Trophoblast cell (in vitro differentiated cells and primary cell): Measurements from ENCODE around the gene CHML.

Source experiments
- DNase-seq, 2 donors: peaks; one replicate each; pipeline ENCODE4 v3.0.0-alpha.2; 2016
- H2AFZ ChIP-seq: 2 replicates; pipeline ENCODE4 v1.6.1; 2013; ENCODE audit warnings: low read length, moderate library complexity, mild to moderate bottlenecking; ENCODE audit not compliant: insufficient read depth, poor library complexity
- H2AK5ac ChIP-seq: 2 replicates; pipeline ENCODE4 v1.6.1; 2013; ENCODE audit warnings: mild to moderate bottlenecking, low read length
- H2BK120ac ChIP-seq: 2 replicates; pipeline ENCODE4 v1.6.1; 2013; ENCODE audit warnings: low read length, mild to moderate bottlenecking, moderate library complexity; ENCODE audit not compliant: insufficient read depth, poor library complexity
- H2BK12ac ChIP-seq: 2 replicates; pipeline ENCODE4 v1.6.1; 2013; ENCODE audit warnings: mild to moderate bottlenecking, low read length, moderate library complexity
- H2BK5ac ChIP-seq: 2 replicates; pipeline ENCODE4 v1.6.1; 2013; ENCODE audit warnings: low read length, low read depth, moderate library complexity, mild to moderate bottlenecking; ENCODE audit not compliant: poor library complexity
- H3K14ac ChIP-seq: 2 replicates; pipeline ENCODE4 v1.6.1; 2013; ENCODE audit warnings: mild to moderate bottlenecking, low read length
- H3K18ac ChIP-seq: 2 replicates; pipeline ENCODE4 v1.6.1; 2013; ENCODE audit warnings: mild to moderate bottlenecking, low read length
- H3K23ac ChIP-seq: 2 replicates; pipeline ENCODE4 v1.6.1; 2013; ENCODE audit warnings: low read length
- H3K27ac ChIP-seq: 2 replicates; pipeline ENCODE4 v1.5.1; 2013; ENCODE audit warnings: low read depth, mild to moderate bottlenecking, inconsistent platforms, low read length, moderate library complexity
- H3K27me3 ChIP-seq: 2 replicates; pipeline ENCODE4 v1.6.1; 2013; ENCODE audit warnings: inconsistent platforms, mild to moderate bottlenecking, low read length, moderate library complexity; ENCODE audit not compliant: insufficient read depth
- H3K36me3 ChIP-seq, 2 experiments: 1 replicate in 1 of 2; 2 replicates in 1 of 2; pipeline ENCODE4 v1.6.1; 2013; ENCODE audit warnings: low read length in 2 of 2, mild to moderate bottlenecking in 2 of 2, moderate library complexity in 1 of 2; ENCODE audit not compliant: insufficient read depth in 2 of 2, control insufficient read depth in 1 of 2
- H3K4ac ChIP-seq: 2 replicates; pipeline ENCODE4 v1.6.1; 2013; ENCODE audit warnings: low read depth, mild to moderate bottlenecking, low read length, moderate library complexity
- H3K4me1 ChIP-seq, 2 experiments: 1 replicate in 1 of 2; 2 replicates in 1 of 2; pipeline ENCODE4 v1.6.1; 2013; ENCODE audit warnings: low read length in 2 of 2, mild to moderate bottlenecking in 2 of 2, moderate library complexity in 1 of 2; ENCODE audit not compliant: insufficient read depth in 2 of 2, control insufficient read depth in 1 of 2
- H3K4me2 ChIP-seq: 2 replicates; pipeline ENCODE4 v1.6.1; 2013; ENCODE audit warnings: inconsistent platforms, mild to moderate bottlenecking, low read length, moderate library complexity
- H3K4me3 ChIP-seq: 2 replicates; pipeline ENCODE4 v1.5.1; 2013; ENCODE audit warnings: mild to moderate bottlenecking, low read depth, low read length, inconsistent platforms
- H3K79me1 ChIP-seq: one replicate; pipeline ENCODE4 v1.6.1; 2013; ENCODE audit warnings: low read length
- H3K79me2 ChIP-seq: 2 replicates; pipeline ENCODE4 v1.6.1; 2013; ENCODE audit warnings: low read length, mild to moderate bottlenecking; ENCODE audit not compliant: control insufficient read depth, insufficient read depth, poor library complexity
- H3K9ac ChIP-seq: 2 replicates; pipeline ENCODE4 v1.6.1; 2013; ENCODE audit warnings: mild to moderate bottlenecking, low read length
- H3K9me3 ChIP-seq: 2 replicates; pipeline ENCODE4 v1.6.1; 2013; ENCODE audit warnings: low read depth, mild to moderate bottlenecking, control low read depth, inconsistent platforms, low read length; ENCODE audit not compliant: insufficient read depth
- H4K12ac ChIP-seq: 2 replicates; pipeline ENCODE4 v1.6.1; 2013; ENCODE audit warnings: low read depth, mild to moderate bottlenecking, low read length, moderate library complexity
- H4K8ac ChIP-seq: 2 replicates; pipeline ENCODE4 v1.6.1; 2013; ENCODE audit warnings: low read depth, mild to moderate bottlenecking, low read length, moderate library complexity
- H4K91ac ChIP-seq: one replicate; pipeline ENCODE4 v1.6.1; 2013; ENCODE audit warnings: low read depth, mild to moderate bottlenecking, low read length, moderate library complexity
- WGBS: extraction: QIAGEN DNeasy Blood & Tissue Kit; methylation state at CpG from one replicate; pipeline ENCODE4 v1.1.7; 2013; ENCODE audit warnings: missing lambda C conversion rate; ENCODE audit not compliant: insufficient read length, insufficient coverage; ENCODE audit errors: extremely low coverage; 5-methylcytosine and 5-hydroxymethylcytosine counted together

The CHML gene

GRCh38 chr1:241647658-241648057 is 7.5 kb upstream of the CHML start:
- Histone ChIP-seq H3K79me2 (no peaks in the 10 kb centered on the region), H3K4me1 (peaks cover 7% of the 10 kb centered on the region in 2 experiments), H3K4ac (no peak overlapping the region), H2AFZ (no peak overlapping the region), H3K14ac (no peak overlapping the region), H4K91ac (no peak overlapping the region), H2BK5ac (no peak overlapping the region), H3K4me3 (no peak overlapping the region), H3K18ac (no peak overlapping the region), H2AK5ac (no peak overlapping the region), H4K8ac (no peak overlapping the region), H3K9me3 (no peaks in the 10 kb centered on the region), H3K79me1 (no peaks in the 10 kb centered on the region), H2BK120ac (no peak overlapping the region), H2BK12ac (no peak overlapping the region), H3K27me3 (no peaks in the 10 kb centered on the region), H3K4me2 (no peak overlapping the region), H3K23ac (no peak overlapping the region), H4K12ac (no peak overlapping the region), H3K36me3 (no peaks in the 10 kb centered on the region), H3K27ac (no peak overlapping the region), H3K9ac (no peak overlapping the region)
- WGBS = no CpG with 5 or more reads among the region's 1 CpG
- no peak for DNase-seq

DNA sequence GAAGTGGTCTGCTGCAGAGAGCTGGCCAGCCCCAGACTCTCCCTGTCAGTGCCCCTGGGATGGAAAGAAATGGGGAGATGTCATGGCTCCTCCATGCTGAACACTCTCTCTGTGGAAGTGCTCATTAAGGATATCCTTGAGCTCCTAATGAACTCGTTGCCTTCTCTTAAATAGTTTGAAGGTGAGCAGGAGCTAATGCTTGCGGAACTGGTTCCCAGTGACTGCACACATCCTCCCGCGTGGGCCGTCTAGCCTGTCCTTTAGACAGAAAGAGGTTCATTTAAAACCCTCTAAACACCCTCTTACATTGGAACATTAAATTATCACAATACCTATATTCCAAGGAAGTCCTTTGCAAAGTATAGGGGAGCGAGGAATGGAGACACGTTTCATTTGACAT is 6.0 kb upstream of the CHML start:
- Histone ChIP-seq H3K27me3 (no peaks in the 10 kb centered on the region), H3K4me2 (no peak overlapping the region), H4K12ac (no peak overlapping the region), H4K8ac (no peak overlapping the region), H2BK12ac (peak overlapping the region; percentile 42), H3K9ac (no peak overlapping the region), H3K4ac (no peak overlapping the region), H4K91ac (no peak overlapping the region), H3K79me1 (no peaks in the 10 kb centered on the region), H3K23ac (no peak overlapping the region), H3K79me2 (no peaks in the 10 kb centered on the region), H3K4me3 (no peak overlapping the region), H3K27ac (no peak overlapping the region), H3K14ac (no peak overlapping the region), H2AFZ (no peak overlapping the region), H3K36me3 (no peaks in the 10 kb centered on the region), H2BK5ac (peak overlapping the region; percentile 24), H2BK120ac (no peak overlapping the region), H3K4me1 (peaks cover 7% of the 10 kb centered on the region in 2 experiments), H2AK5ac (no peak overlapping the region), H3K9me3 (peaks cover 2% of the 10 kb centered on the region), H3K18ac (no peak overlapping the region)
- peak in 1 of 2 donors; percentile 38 for DNase-seq
- whole genome bisulfite sequencing = no CpG with 5 or more reads among the region's 7 CpGs

GRCh38 chr1:241645199-241645598 is 5.0 kb upstream of the CHML start:
- Histone ChIP-seq H3K23ac (no peak overlapping the region), H3K4me1 (peaks cover 7 to 12% of the 10 kb centered on the region in 2 experiments), H3K18ac (no peak overlapping the region), H2BK120ac (no peak overlapping the region), H2AFZ (no peak overlapping the region), H3K4me3 (no peak overlapping the region), H3K4me2 (no peak overlapping the region), H3K14ac (no peak overlapping the region), H2AK5ac (no peak overlapping the region), H2BK5ac (no peak overlapping the region), H3K79me1 (peaks cover 3% of the 10 kb centered on the region), H3K27ac (no peak overlapping the region), H3K4ac (no peak overlapping the region), H4K91ac (no peak overlapping the region), H3K27me3 (no peaks in the 10 kb centered on the region), H4K12ac (no peak overlapping the region), H4K8ac (no peak overlapping the region), H3K9me3 (peaks cover 3% of the 10 kb centered on the region), H2BK12ac (no peak overlapping the region), H3K36me3 (no peaks in the 10 kb centered on the region), H3K79me2 (no peaks in the 10 kb centered on the region), H3K9ac (no peak overlapping the region)
- DNase-seq = no peak
- no CpG with 5 or more reads among the region's 4 CpGs for WGBS

DNA sequence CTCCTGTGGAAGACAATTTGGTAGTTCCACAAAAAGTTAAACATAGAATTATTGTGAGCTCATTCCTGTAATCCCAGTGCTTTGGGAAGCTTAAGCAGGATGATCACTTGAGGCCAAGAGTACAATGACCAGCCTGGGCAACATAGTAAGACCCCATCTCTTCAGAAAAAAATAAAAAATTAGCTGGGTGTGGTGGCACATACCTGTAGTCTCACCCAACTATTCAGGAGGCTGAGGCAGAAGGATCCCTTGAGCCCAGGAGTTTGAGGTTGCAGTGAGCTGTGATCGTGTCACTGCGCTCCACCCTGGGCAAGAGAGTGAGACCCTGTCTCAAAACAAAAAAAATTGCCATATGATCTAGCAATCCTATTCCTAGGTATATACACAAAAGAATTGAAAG is 4.1 kb upstream of the CHML start:
- H3K9me3 ChIP-seq = peaks cover 3% of the 10 kb centered on the region
- H3K36me3 ChIP-seq = no peaks in the 10 kb centered on the region
- no peak overlapping the region for H3K27ac ChIP-seq
- H4K12ac ChIP-seq = no peak overlapping the region
- no peak overlapping the region for H3K23ac ChIP-seq
- peaks cover 10% of the 10 kb centered on the region for H3K79me1 ChIP-seq
- H3K4ac ChIP-seq = no peak overlapping the region
- no peak overlapping the region for H2BK12ac ChIP-seq
- no peak overlapping the region for H4K8ac ChIP-seq
- no peak overlapping the region for H3K4me3 ChIP-seq
- H3K18ac ChIP-seq = no peak overlapping the region
- H4K91ac ChIP-seq = no peak overlapping the region
- H2AK5ac ChIP-seq = no peak overlapping the region
- H3K4me1 ChIP-seq = peaks cover 7 to 12% of the 10 kb centered on the region in 2 experiments
- H2BK5ac ChIP-seq = no peak overlapping the region
- H3K14ac ChIP-seq = no peak overlapping the region
- H3K27me3 ChIP-seq = no peaks in the 10 kb centered on the region
- DNase-seq = no peak
- no peak overlapping the region for H2AFZ ChIP-seq
- H3K4me2 ChIP-seq = no peak overlapping the region
- H3K9ac ChIP-seq = no peak overlapping the region
- H2BK120ac ChIP-seq = no peak overlapping the region
- WGBS = no CpG with 5 or more reads among the region's 2 CpGs
- peaks cover 6% of the 10 kb centered on the region for H3K79me2 ChIP-seq
